ENCODE results near the gene HES2. TPM values are rescaled to one million over a fixed set of nuclear protein-coding genes. Genes with fewer than 3 reads are reported as not detected.
"Not testable (repeated sequence)": the region's sequence is repeated elsewhere in the genome, so short reads cannot be mapped to it uniquely, and the experiment has no call there.

Gene HES2
- total RNA-seq, 1 donor from 2014 or later = 6.4 TPM

DNA sequence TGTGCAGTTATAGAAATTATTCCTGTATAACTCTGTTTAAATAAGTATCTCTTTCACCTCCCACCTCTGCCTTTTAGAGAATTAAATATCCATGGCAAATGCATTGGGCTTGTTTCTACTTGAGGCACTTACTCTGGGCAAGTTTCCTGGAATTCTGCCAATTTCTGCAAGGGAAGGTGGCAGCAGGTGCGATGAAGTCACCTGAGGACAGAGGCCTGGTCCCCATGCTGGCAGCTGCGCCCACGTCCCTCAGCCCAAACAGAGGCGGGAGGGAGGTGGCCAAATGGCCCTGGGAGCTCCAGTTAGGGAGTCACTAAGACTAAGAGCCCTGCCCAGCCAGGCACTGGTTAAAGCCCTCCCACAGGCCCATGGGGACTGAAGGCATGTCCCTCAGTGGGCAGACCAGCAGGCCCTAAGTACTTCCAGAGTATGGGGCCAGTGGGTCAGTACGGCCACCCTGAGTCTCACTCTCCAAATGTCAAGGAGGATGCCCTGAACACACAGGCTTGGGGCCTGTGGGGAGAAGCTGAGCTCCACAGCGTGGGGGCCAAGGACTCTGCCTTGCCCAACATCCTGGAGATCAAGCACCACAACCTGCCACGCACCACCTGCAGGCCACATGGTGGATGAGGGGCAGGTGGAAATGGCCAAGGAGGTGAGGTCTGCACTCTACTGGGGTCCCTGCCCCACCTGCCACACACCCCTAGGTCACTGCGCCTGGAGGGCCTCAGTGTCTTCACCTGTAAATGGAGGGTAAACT lies 45.6 kb downstream of the HES2 start:
- no peaks in the 10 kb centered on the region for H3K4me1 ChIP-seq
- ATAC-seq (peak in 1 of 2 donors; percentile 45), DNase-seq (no peak)
- no peaks in the 10 kb centered on the region for H3K9me3 ChIP-seq
- H3K27ac ChIP-seq = no peak overlapping the region
- TF ChIP-seq, protein P1, sequence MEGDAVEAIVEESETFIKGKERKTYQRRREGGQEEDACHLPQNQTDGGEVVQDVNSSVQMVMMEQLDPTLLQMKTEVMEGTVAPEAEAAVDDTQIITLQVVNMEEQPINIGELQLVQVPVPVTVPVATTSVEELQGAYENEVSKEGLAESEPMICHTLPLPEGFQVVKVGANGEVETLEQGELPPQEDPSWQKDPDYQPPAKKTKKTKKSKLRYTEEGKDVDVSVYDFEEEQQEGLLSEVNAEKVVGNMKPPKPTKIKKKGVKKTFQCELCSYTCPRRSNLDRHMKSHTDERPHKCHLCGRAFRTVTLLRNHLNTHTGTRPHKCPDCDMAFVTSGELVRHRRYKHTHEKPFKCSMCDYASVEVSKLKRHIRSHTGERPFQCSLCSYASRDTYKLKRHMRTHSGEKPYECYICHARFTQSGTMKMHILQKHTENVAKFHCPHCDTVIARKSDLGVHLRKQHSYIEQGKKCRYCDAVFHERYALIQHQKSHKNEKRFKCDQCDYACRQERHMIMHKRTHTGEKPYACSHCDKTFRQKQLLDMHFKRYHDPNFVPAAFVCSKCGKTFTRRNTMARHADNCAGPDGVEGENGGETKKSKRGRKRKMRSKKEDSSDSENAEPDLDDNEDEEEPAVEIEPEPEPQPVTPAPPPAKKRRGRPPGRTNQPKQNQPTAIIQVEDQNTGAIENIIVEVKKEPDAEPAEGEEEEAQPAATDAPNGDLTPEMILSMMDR (IDR thresholded peaks at IDR 0.05) = no peak
- no peak overlapping the region for H3K4me3 ChIP-seq
- intact Hi-C loops (cut with DNase I) = no loop called here
- no peaks in the 10 kb centered on the region for H3K36me3 ChIP-seq
- H3K27me3 ChIP-seq (ENCODE audit: low read depth) = no peaks in the 10 kb centered on the region

DNA sequence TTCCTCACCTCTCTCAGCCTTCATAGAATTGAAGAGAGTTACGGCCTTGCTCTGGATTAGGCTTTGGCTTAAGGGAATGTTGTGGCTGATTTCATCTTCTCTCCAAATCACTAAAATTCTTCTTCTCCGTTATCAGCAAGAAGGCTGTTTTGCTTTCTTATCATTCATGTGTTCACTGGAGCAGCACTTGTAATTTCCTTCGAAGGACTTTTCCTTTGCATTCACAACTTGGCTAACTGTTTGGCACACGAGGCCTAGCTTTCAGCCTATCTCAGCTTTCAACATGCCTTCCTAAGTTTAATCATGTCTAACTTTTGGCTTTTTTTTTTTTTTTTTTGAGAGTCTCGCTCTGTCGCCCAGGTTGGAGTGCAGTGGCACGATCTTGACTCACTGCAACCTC lies 47.5 kb downstream of the HES2 start:
- H3K9me3 ChIP-seq; H3K4me3 ChIP-seq; H3K4me1 ChIP-seq; ATAC-seq; H3K36me3 ChIP-seq; intact Hi-C loops (cut with DNase I); H3K27me3 ChIP-seq (ENCODE audit: low read depth); DNase-seq; H3K27ac ChIP-seq: not testable (repeated sequence)

DNA sequence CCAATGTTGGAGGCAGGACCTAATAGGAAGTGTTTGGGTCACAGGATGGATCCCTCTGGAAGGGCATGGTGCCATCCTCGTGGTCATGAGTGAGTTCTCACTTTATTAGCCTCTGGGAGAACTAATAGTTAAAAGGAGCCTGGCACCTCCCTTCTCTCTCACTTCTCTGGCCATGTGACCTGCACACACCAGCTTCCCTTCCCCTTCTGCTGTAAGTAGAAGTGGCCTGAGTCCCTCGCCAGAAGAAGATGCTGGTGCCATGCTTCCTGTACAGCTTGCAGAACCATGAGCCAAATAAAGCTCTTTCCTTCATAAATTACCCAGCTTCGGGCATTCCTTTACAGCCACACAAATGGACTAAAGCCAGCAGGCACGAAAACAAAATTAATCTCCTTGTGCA lies 49.7 kb downstream of the HES2 start:
- TF ChIP-seq, protein P1 (IDR thresholded peaks at IDR 0.05) = no peak
- Histone ChIP-seq H3K9me3 (no peaks in the 10 kb centered on the region), H3K4me3 (no peak overlapping the region), H3K27me3 (ENCODE audit: low read depth) (no peaks in the 10 kb centered on the region), H3K27ac (no peak overlapping the region), H3K4me1 (no peaks in the 10 kb centered on the region), H3K36me3 (no peaks in the 10 kb centered on the region)
- ATAC-seq (no peak), DNase-seq (no peak)
- intact Hi-C loops (cut with DNase I) = no loop called here

DNA sequence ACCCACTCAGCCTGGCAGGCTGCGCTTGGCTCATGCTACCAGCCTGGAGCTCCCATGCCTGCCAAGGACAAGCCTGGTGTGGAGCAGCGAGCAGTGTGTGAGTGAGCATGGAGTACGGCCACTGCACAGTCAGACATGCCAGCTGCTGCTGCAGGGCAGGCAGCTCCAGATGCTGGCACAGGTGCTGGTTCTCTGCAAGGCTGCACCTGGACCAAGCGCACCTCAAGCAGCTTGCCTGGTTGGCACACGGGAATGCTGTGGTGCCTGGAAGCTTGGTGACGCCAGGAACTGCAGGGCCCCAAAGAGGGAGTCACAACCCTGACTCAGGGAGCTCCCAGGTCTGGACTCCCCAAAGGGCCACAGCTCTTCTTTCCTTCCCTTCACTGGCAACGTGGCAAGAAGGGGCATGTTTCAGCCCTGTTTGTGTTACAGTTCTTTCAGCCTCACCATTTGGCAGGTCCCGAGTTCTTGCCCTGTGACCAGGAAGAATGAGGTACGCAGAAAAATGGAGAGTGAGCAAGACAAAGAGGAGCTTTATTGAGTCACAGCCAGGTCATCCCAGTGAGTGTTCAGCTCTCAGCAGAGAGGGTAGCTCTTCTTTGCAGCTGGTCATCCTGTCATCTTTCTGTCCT lies 52.2 kb downstream of the HES2 start:
- H3K27ac ChIP-seq = no peak overlapping the region
- intact Hi-C loops (cut with DNase I) = no loop called here
- H3K4me3 ChIP-seq = no peak overlapping the region
- no peaks in the 10 kb centered on the region for H3K36me3 ChIP-seq
- TF ChIP-seq, protein P1 (IDR thresholded peaks at IDR 0.05) = no peak
- H3K4me1 ChIP-seq = peaks cover 4% of the 10 kb centered on the region
- no peaks in the 10 kb centered on the region for H3K9me3 ChIP-seq
- no peak for DNase-seq
- ATAC-seq = no peak
- no peaks in the 10 kb centered on the region for H3K27me3 ChIP-seq (ENCODE audit: low read depth)

DNA sequence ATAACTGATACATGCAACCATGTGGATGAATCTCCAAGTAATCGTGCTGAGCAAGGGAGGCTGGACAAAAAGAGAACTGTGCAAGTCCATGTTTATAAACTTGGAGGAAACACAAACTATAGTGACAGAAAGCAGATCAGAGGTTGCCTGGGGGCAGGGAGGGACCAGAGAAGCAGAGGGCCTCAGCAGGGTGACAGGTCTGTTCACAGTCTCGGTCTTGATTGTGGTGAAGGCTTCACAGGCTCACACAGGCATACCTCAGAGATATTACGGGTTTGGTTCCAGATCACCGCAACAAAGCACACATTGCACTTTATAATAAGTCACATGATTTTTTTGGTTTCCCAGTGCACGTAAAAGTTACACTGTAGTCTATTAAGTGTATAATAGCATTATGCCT lies 54.7 kb downstream of the HES2 start:
- intact Hi-C loops (cut with DNase I) = no loop called here
- H3K27ac ChIP-seq = no peak overlapping the region
- ATAC-seq (peak in 1 of 2 donors; percentile 36), DNase-seq (no peak)
- H3K36me3 ChIP-seq = no peaks in the 10 kb centered on the region
- no peaks in the 10 kb centered on the region for H3K27me3 ChIP-seq (ENCODE audit: low read depth)
- TF ChIP-seq, protein P1 (IDR thresholded peaks at IDR 0.05) = no peak
- H3K9me3 ChIP-seq = no peaks in the 10 kb centered on the region
- no peak overlapping the region for H3K4me3 ChIP-seq
- H3K4me1 ChIP-seq = peaks cover 11% of the 10 kb centered on the region
